Glutamatergic neuron (in vitro differentiated cells): Measurements from ENCODE around the gene THSD4. TPM values are rescaled to one million over a fixed set of nuclear protein-coding genes. Genes with fewer than 3 reads are reported as not detected.

Experiments used
- DNase-seq: peaks from one replicate; pipeline ENCODE4 v3.0.0; 2022
- H3K27ac Mint-ChIP-seq: one replicate; pipeline ENCODE4 v1.8.0; 2020; ENCODE audit warnings: mild to moderate bottlenecking, mixed read lengths, inconsistent platforms; ENCODE audit not compliant: unreplicated experiment
- H3K27me3 Mint-ChIP-seq: one replicate; pipeline ENCODE4 v1.8.0; 2020; ENCODE audit warnings: mild to moderate bottlenecking, moderate library complexity, mixed read lengths, inconsistent platforms; ENCODE audit not compliant: unreplicated experiment
- H3K36me3 Mint-ChIP-seq: one replicate; pipeline ENCODE4 v1.8.0; 2020; ENCODE audit warnings: mild to moderate bottlenecking, mixed read lengths, inconsistent platforms; ENCODE audit not compliant: unreplicated experiment
- H3K4me1 Mint-ChIP-seq: one replicate; pipeline ENCODE4 v1.8.0; 2020; ENCODE audit warnings: mild to moderate bottlenecking, low read depth, mixed read lengths, inconsistent platforms; ENCODE audit not compliant: unreplicated experiment
- H3K4me3 Mint-ChIP-seq: one replicate; pipeline ENCODE4 v1.8.0; 2020; ENCODE audit warnings: mild to moderate bottlenecking, mixed read lengths, inconsistent platforms; ENCODE audit not compliant: unreplicated experiment
- H3K9me3 Mint-ChIP-seq: one replicate; pipeline ENCODE4 v1.8.0; 2020; ENCODE audit warnings: mild to moderate bottlenecking, moderate library complexity, mixed read lengths, inconsistent platforms; ENCODE audit not compliant: unreplicated experiment
- CTCF ChIP-seq: fragments of 200-600 bp; sonication (generic); IDR thresholded peaks from one replicate; pipeline ENCODE4 v1.5.0; 2021; ENCODE audit not compliant: partially characterized antibody, unreplicated experiment
- total RNA-seq: library from RNA; stranded (reverse); fragmentation: NEBNext Ultra II Directional; extraction: Animal tissue kit (Norgen Biotek cat#: 25700); gene quantifications from one replicate; pipeline ENCODE4 v1.2.1, GENCODE V29; 2021; ENCODE audit not compliant: unreplicated experiment

The THSD4 gene
- total RNA-seq, 1 donor from 2014 or later, result 12.3 TPM

GRCh38 chr15:71143373-71144310 lies 28.4 kb downstream of the THSD4 start:
- Mint-ChIP-seq H3K9me3 (no peaks in the 10 kb centered on the region), H3K4me3 (no peak overlapping the region), H3K27ac (no peak overlapping the region), H3K27me3 (no peaks in the 10 kb centered on the region), H3K4me1 (no peaks in the 10 kb centered on the region), H3K36me3 (no peaks in the 10 kb centered on the region)
- no peak for TF ChIP-seq CTCF
- no peak for DNase-seq

GRCh38 chr15:71145648-71146047 lies 30.4 kb downstream of the THSD4 start:
- no peaks in the 10 kb centered on the region for H3K4me1 Mint-ChIP-seq
- DNase-seq, result no peak
- H3K36me3 Mint-ChIP-seq, result no peaks in the 10 kb centered on the region
- no peaks in the 10 kb centered on the region for H3K9me3 Mint-ChIP-seq
- peaks cover 2% of the 10 kb centered on the region for H3K27me3 Mint-ChIP-seq
- H3K27ac Mint-ChIP-seq, result no peak overlapping the region
- no peak overlapping the region for H3K4me3 Mint-ChIP-seq
- TF ChIP-seq CTCF, result no peak

GRCh38 chr15:71146580-71146982 lies 31.3 kb downstream of the THSD4 start:
- no peak for DNase-seq
- TF ChIP-seq CTCF, result no peak
- H3K27me3 Mint-ChIP-seq, result peaks cover 2% of the 10 kb centered on the region
- H3K27ac Mint-ChIP-seq, result no peak overlapping the region
- H3K9me3 Mint-ChIP-seq, result no peaks in the 10 kb centered on the region
- no peak overlapping the region for H3K4me3 Mint-ChIP-seq
- H3K4me1 Mint-ChIP-seq, result no peaks in the 10 kb centered on the region
- H3K36me3 Mint-ChIP-seq, result no peaks in the 10 kb centered on the region

GRCh38 chr15:71148048-71148447 lies 32.8 kb downstream of the THSD4 start:
- Mint-ChIP-seq H3K27ac (no peak overlapping the region), H3K4me1 (no peaks in the 10 kb centered on the region), H3K9me3 (no peaks in the 10 kb centered on the region), H3K27me3 (peaks cover 2% of the 10 kb centered on the region), H3K36me3 (no peaks in the 10 kb centered on the region), H3K4me3 (no peak overlapping the region)
- no peak for DNase-seq
- TF ChIP-seq CTCF, result no peak

GRCh38 chr15:71149646-71150557 lies 34.6 kb downstream of the THSD4 start:
- H3K9me3 Mint-ChIP-seq, result no peaks in the 10 kb centered on the region
- no peak overlapping the region for H3K4me3 Mint-ChIP-seq
- no peaks in the 10 kb centered on the region for H3K4me1 Mint-ChIP-seq
- no peak for DNase-seq
- H3K27ac Mint-ChIP-seq, result no peak overlapping the region
- no peak for TF ChIP-seq CTCF
- peaks cover 2% of the 10 kb centered on the region for H3K27me3 Mint-ChIP-seq
- peaks cover 5% of the 10 kb centered on the region for H3K36me3 Mint-ChIP-seq
